WTC11 (cell line): ENCODE data around the gene NDUFB10.
"Not testable (repeated sequence)": the region's sequence is repeated elsewhere in the genome, so short reads cannot be mapped to it uniquely, and the experiment has no call there.

Experiments used
- FOXP1 ChIP-seq: sonication (generic); formaldehyde crosslinking; IDR thresholded peaks from 2 replicates; pipeline ENCODE4 v1.8.0; 2022; ENCODE audit warnings: missing genetic modification reagents, mild to moderate bottlenecking, moderate library complexity, borderline replicate concordance
- NFYB ChIP-seq: sonication (generic); formaldehyde crosslinking; conservative IDR thresholded peaks from 2 replicates; pipeline ENCODE4 v1.8.0; 2022; ENCODE audit warnings: low read depth, missing genetic modification reagents
- RORB ChIP-seq: fragments of 250-450 bp; sonication (Bioruptor Pico); IDR thresholded peaks from 2 replicates; pipeline ENCODE4 v1.9.0; 2021; ENCODE audit warnings: mild to moderate bottlenecking
- SP1 ChIP-seq: sonication (generic); formaldehyde crosslinking; conservative IDR thresholded peaks from 2 replicates; pipeline ENCODE4 v1.8.1; 2022; ENCODE audit warnings: missing genetic modification reagents
- TP53 ChIP-seq: sonication (generic); formaldehyde crosslinking; IDR thresholded peaks from 2 replicates; pipeline ENCODE4 v1.8.1; 2023; ENCODE audit warnings: mild to moderate bottlenecking, missing genetic modification reagents
- TF ChIP-seq, protein P1 (sequence below): fragments of 200-600 bp; IDR thresholded peaks from 2 replicates; pipeline ENCODE4 v1.8.0; 2022; ENCODE audit warnings: antibody characterized with exemption
- TF ChIP-seq, protein P2 (sequence below): sonication (generic); formaldehyde crosslinking; IDR thresholded peaks from 2 replicates; pipeline ENCODE4 v1.8.1; 2022; ENCODE audit warnings: missing genetic modification reagents, borderline replicate concordance
- TF ChIP-seq, protein P3 (sequence below): sonication (generic); formaldehyde crosslinking; IDR thresholded peaks from 2 replicates; pipeline ENCODE4 v1.8.0; 2022; ENCODE audit warnings: mild to moderate bottlenecking, missing genetic modification reagents
- TF ChIP-seq, protein P4 (sequence below): sonication (generic); formaldehyde crosslinking; IDR thresholded peaks from 2 replicates; pipeline ENCODE4 v1.8.1; 2023; ENCODE audit warnings: mild to moderate bottlenecking, missing genetic modification reagents, borderline replicate concordance

DNA sequence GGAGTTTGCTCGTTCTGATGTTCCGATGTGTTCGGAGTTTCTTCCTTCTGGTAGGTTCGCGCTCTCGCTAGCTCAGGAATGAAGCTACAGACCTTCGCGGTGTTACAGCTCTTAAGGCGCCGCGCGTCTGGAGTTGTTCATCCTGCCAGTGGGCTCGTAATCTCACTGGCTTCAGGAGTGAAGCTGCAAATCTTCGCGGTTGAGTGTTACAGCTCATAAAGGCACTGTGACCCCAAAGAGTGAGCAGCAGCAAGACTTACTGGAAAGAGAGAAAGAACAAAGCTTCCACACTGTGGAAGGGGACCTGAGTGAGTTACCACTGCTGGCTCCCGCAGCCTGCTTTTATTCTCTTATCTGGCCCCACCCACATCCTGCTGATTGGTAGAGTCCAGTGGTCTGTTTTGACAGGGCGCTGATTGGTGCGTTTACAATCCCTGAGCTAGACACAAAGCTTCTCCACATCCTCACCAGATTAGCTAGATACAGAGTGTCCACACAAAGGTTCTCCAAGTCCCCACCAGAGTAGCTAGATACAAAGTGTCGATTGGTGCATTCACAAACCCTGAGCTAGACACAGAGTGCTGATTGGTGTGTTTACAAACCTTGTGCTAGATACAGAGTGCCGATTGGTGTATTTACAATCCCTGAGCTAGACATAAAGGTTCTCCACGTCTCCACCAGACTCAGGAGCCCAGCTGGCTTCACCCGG is 1.8 kb upstream of the NDUFB10 start:
- TF ChIP-seq, protein P1, sequence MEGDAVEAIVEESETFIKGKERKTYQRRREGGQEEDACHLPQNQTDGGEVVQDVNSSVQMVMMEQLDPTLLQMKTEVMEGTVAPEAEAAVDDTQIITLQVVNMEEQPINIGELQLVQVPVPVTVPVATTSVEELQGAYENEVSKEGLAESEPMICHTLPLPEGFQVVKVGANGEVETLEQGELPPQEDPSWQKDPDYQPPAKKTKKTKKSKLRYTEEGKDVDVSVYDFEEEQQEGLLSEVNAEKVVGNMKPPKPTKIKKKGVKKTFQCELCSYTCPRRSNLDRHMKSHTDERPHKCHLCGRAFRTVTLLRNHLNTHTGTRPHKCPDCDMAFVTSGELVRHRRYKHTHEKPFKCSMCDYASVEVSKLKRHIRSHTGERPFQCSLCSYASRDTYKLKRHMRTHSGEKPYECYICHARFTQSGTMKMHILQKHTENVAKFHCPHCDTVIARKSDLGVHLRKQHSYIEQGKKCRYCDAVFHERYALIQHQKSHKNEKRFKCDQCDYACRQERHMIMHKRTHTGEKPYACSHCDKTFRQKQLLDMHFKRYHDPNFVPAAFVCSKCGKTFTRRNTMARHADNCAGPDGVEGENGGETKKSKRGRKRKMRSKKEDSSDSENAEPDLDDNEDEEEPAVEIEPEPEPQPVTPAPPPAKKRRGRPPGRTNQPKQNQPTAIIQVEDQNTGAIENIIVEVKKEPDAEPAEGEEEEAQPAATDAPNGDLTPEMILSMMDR = not testable (repeated sequence)
- TF ChIP-seq RORB (CRISPR knock-in tag); FOXP1; TP53 (CRISPR knock-in tag); NFYB (CRISPR knock-in tag); SP1: not testable (repeated sequence)
- TF ChIP-seq, protein P2, sequence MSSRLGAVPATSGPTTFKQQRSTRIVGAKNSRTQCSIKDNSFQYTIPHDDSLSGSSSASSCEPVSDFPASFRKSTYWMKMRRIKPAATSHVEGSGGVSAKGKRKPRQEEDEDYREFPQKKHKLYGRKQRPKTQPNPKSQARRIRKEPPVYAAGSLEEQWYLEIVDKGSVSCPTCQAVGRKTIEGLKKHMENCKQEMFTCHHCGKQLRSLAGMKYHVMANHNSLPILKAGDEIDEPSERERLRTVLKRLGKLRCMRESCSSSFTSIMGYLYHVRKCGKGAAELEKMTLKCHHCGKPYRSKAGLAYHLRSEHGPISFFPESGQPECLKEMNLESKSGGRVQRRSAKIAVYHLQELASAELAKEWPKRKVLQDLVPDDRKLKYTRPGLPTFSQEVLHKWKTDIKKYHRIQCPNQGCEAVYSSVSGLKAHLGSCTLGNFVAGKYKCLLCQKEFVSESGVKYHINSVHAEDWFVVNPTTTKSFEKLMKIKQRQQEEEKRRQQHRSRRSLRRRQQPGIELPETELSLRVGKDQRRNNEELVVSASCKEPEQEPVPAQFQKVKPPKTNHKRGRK (CRISPR knock-in tag) = not testable (repeated sequence)
- TF ChIP-seq, protein P3, sequence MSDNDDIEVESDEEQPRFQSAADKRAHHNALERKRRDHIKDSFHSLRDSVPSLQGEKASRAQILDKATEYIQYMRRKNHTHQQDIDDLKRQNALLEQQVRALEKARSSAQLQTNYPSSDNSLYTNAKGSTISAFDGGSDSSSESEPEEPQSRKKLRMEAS (CRISPR knock-in tag) = not testable (repeated sequence)
- TF ChIP-seq, protein P4, sequence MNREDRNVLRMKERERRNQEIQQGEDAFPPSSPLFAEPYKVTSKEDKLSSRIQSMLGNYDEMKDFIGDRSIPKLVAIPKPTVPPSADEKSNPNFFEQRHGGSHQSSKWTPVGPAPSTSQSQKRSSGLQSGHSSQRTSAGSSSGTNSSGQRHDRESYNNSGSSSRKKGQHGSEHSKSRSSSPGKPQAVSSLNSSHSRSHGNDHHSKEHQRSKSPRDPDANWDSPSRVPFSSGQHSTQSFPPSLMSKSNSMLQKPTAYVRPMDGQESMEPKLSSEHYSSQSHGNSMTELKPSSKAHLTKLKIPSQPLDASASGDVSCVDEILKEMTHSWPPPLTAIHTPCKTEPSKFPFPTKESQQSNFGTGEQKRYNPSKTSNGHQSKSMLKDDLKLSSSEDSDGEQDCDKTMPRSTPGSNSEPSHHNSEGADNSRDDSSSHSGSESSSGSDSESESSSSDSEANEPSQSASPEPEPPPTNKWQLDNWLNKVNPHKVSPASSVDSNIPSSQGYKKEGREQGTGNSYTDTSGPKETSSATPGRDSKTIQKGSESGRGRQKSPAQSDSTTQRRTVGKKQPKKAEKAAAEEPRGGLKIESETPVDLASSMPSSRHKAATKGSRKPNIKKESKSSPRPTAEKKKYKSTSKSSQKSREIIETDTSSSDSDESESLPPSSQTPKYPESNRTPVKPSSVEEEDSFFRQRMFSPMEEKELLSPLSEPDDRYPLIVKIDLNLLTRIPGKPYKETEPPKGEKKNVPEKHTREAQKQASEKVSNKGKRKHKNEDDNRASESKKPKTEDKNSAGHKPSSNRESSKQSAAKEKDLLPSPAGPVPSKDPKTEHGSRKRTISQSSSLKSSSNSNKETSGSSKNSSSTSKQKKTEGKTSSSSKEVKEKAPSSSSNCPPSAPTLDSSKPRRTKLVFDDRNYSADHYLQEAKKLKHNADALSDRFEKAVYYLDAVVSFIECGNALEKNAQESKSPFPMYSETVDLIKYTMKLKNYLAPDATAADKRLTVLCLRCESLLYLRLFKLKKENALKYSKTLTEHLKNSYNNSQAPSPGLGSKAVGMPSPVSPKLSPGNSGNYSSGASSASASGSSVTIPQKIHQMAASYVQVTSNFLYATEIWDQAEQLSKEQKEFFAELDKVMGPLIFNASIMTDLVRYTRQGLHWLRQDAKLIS (CRISPR knock-in tag) = not testable (repeated sequence)
